Breast epithelium (tissue), 4 donors: ENCODE data around the gene THPO. TPM values are rescaled to one million over a fixed set of nuclear protein-coding genes. Genes with fewer than 3 reads are reported as not detected.

Source experiments
- DNase-seq, 2 donors: peaks; one replicate each; pipeline ENCODE4 v3.0.0-alpha.2; 2019; ENCODE audit warnings: low spot score in 2 of 2
- H3K27ac ChIP-seq, 2 donors: fragments of 200-600 bp; sonication (generic) in 1 of 2; one replicate each; pipeline ENCODE4 v1.5.1; 2016 to 2019; ENCODE audit warnings: mild to moderate bottlenecking in 1 of 2
- H3K27me3 ChIP-seq, 2 donors: fragments of 200-600 bp; sonication (generic) in 1 of 2; one replicate each; pipeline versions ENCODE4 v1.5.1 to v1.6.0; 2017 to 2019; ENCODE audit warnings: control low read depth in 1 of 2, mild to moderate bottlenecking in 1 of 2
- H3K36me3 ChIP-seq: fragments of 200-600 bp; one replicate; pipeline ENCODE4 v1.5.1; 2019
- H3K4me1 ChIP-seq, 2 donors: fragments of 200-600 bp; sonication (generic); one replicate each; pipeline ENCODE4 v1.5.1; 2016 to 2019; ENCODE audit warnings: control low read depth in 1 of 2
- H3K4me3 ChIP-seq, 3 donors: fragments of 200-600 bp; sonication (generic); 1 replicate in 2 of 3; 2 replicates in 1 of 3; pipeline ENCODE4 v1.5.1; 2016 to 2019; ENCODE audit warnings: mild to moderate bottlenecking in 3 of 3, moderate library complexity in 2 of 3
- H3K9me3 ChIP-seq, 2 donors: fragments of 200-600 bp; sonication (generic) in 1 of 2; one replicate each; pipeline ENCODE4 v1.5.1; 2016 to 2019; ENCODE audit warnings: control low read depth in 1 of 2
- POLR2A ChIP-seq: fragments of 450-650 bp; IDR thresholded peaks from one replicate; pipeline ENCODE4 v1.6.1; 2016; ENCODE audit warnings: antibody characterized with exemption, mild to moderate bottlenecking, moderate library complexity
- POLR2AphosphoS5 ChIP-seq, 3 donors: sonication (generic); formaldehyde crosslinking; IDR thresholded peaks; one replicate each; pipeline ENCODE4 v1.6.1; 2017; ENCODE audit warnings: antibody characterized with exemption in 3 of 3
- intact Hi-C: fragments of 100-400 bp; cut with DNase I; formaldehyde crosslinking; loops from one replicate; pipeline ENCODE4 v1.15.1; 2023; ENCODE audit warnings: low total_unique reads
- total RNA-seq, 3 donors: library from RNA; depleted of rRNA; stranded (reverse); fragments of >200 nt; gene quantifications; one replicate each; pipeline ENCODE4 v1.1.0, GENCODE V29; 2016
- TF ChIP-seq, protein P1 (sequence below), 3 donors: fragments of 450-650 bp; IDR thresholded peaks; one replicate each; pipeline ENCODE4 v1.5.1; 2016 to 2017; ENCODE audit warnings: antibody characterized with exemption in 3 of 3, mild to moderate bottlenecking in 3 of 3, moderate library complexity in 3 of 3

THPO gene
- total RNA-seq, 3 donors from 2014 or later = 0.64 to 1.3 (median 0.73) TPM

DNA sequence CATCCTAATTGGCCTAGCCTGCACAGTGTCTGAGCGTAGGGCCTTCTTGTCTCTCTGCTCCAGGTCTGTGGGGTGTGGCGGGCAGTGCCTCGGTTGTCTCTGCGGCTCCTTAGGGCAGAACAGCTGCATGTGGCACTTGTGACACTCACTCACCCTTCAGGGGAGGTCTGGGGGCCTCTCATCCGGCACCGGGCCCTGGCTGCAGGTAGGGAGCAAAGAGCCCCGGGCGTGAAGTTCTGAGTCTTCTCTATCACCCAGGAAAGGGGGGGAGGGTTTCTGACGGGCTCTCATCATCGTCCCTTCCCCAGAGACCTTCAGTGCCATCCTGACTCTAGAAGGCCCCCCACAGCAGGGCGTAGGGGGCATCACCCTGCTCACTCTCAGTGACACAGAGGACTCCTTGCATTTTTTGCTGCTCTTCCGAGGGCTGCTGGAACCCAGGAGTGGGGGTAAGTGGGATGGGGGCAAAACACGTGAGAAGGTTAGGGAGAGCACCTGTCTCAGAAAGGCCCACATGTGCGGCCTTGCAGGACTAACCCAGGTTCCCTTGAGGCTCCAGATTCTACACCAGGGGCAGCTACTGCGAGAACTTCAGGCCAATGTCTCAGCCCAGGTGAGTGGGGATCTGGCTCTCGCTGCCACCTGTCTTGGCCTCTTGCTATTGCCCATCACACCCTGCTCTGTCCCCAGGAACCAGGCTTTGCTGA is 4.5 kb upstream of the THPO start:
- Histone ChIP-seq H3K4me3 (no peak overlapping the region), H3K36me3 (no peaks in the 10 kb centered on the region), H3K27me3 (no peaks in the 10 kb centered on the region), H3K4me1 (no peaks in the 10 kb centered on the region), H3K9me3 (no peaks in the 10 kb centered on the region), H3K27ac (no peak overlapping the region)
- TF ChIP-seq POLR2AphosphoS5 (IDR thresholded peaks at IDR 0.05) = no peak
- TF ChIP-seq, protein P1, sequence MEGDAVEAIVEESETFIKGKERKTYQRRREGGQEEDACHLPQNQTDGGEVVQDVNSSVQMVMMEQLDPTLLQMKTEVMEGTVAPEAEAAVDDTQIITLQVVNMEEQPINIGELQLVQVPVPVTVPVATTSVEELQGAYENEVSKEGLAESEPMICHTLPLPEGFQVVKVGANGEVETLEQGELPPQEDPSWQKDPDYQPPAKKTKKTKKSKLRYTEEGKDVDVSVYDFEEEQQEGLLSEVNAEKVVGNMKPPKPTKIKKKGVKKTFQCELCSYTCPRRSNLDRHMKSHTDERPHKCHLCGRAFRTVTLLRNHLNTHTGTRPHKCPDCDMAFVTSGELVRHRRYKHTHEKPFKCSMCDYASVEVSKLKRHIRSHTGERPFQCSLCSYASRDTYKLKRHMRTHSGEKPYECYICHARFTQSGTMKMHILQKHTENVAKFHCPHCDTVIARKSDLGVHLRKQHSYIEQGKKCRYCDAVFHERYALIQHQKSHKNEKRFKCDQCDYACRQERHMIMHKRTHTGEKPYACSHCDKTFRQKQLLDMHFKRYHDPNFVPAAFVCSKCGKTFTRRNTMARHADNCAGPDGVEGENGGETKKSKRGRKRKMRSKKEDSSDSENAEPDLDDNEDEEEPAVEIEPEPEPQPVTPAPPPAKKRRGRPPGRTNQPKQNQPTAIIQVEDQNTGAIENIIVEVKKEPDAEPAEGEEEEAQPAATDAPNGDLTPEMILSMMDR (IDR thresholded peaks at IDR 0.05) = no peak
- DNase-seq = no peak
- intact Hi-C loops = no loop called here

DNA sequence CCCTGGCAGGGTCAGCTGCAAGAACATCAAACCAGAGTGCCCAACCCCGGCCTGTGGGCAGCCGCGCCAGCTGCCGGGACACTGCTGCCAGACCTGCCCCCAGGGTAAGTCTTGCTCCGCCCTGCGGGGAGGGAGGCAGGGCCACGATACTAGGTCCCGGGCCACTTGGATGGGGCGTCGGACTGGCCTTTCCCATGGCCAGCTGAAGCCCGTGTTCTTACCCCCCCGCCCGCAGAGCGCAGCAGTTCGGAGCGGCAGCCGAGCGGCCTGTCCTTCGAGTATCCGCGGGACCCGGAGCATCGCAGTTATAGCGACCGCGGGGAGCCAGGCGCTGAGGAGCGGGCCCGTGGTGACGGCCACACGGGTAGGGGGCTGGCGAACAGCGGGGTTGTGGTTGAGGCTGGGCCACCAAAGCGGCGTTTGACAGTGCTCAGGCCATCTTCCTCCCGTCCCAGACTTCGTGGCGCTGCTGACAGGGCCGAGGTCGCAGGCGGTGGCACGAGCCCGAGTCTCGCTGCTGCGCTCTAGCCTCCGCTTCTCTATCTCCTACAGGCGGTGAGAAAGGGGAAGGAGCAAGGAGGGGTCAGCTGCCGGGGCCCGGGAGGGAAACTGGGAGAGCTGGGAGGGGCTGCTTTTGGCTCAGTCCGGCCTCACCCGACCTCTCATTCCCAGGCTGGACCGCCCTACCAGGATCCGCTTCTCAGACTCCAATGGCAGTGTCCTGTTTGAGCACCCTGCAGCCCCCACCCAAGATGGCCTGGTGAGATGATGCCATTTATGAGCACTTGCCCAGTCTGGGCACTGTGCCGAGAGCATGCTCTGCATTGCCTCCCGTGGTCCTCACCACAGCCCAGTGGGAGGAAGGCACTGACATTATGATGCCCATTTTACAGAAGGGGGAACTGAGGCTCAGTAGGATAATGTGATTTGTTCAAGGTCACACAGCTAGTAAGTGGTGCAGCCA is 3.5 kb upstream of the THPO start:
- Histone ChIP-seq H3K36me3 (no peaks in the 10 kb centered on the region), H3K4me3 (peak overlapping the region; percentile 47 to 81 (median 57)), H3K9me3 (no peaks in the 10 kb centered on the region), H3K4me1 (no peaks in the 10 kb centered on the region), H3K27ac (peak overlapping the region; percentile 13 to 89), H3K27me3 (no peaks in the 10 kb centered on the region)
- intact Hi-C loops = no loop called here
- no peak for DNase-seq
- no peak for TF ChIP-seq POLR2A
- no peak for TF ChIP-seq POLR2AphosphoS5 (IDR thresholded peaks at IDR 0.05)
- TF ChIP-seq, protein P1 (IDR thresholded peaks at IDR 0.05) = no peak

DNA sequence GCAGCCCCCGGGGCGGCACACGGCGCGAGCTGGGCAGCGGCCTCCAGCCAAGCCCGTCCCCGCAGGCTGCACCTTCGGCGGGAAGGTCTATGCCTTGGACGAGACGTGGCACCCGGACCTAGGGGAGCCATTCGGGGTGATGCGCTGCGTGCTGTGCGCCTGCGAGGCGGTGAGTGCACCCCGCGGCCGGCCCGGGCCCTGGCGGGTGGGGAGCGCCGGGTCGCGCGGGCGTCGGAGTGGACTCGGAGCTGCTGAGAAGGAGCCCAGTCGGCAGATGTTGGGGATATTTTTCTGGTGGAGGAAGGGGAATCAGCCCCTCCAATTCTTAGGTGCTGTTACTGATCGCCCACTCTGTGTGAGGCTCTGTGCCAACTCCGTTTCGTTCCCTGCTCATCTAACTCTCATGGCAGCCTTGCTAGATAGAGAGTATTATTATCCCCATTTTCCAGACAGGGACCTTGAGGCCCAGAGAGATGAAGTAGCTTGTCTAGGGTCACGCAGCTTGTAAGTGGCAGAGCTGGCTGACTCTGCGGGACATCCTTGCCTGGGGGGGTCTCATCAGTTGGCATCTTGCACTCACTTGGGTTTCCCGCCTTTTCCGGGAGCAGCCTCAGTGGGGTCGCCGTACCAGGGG is 2.7 kb upstream of the THPO start:
- no peaks in the 10 kb centered on the region for H3K9me3 ChIP-seq
- H3K27me3 ChIP-seq = no peaks in the 10 kb centered on the region
- DNase-seq = no peak
- H3K4me3 ChIP-seq = peak overlapping the region; percentile 47 to 81 (median 57)
- no peak for TF ChIP-seq POLR2AphosphoS5 (IDR thresholded peaks at IDR 0.05)
- TF ChIP-seq POLR2A = no peak
- TF ChIP-seq, protein P1 (IDR thresholded peaks at IDR 0.05) = no peak
- H3K27ac ChIP-seq = peak overlapping the region; percentile 25 to 89
- H3K36me3 ChIP-seq = no peaks in the 10 kb centered on the region
- intact Hi-C loops = no loop called here
- H3K4me1 ChIP-seq = no peaks in the 10 kb centered on the region

DNA sequence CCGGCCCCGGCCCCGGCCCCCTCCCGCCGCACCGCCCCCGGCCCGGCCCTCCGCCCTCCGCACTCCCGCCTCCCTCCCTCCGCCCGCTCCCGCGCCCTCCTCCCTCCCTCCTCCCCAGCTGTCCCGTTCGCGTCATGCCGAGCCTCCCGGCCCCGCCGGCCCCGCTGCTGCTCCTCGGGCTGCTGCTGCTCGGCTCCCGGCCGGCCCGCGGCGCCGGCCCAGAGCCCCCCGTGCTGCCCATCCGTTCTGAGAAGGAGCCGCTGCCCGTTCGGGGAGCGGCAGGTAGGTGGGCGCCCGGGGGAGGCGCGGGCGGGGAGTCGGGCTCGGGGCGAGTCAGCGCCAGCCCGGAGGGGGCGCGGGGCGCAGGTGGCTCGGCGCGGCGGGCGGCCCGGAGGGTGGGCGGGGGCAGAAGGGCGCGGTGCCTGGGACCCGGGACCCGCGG is 2.2 kb upstream of the THPO start:
- TF ChIP-seq, protein P1 (IDR thresholded peaks at IDR 0.05) = no peak
- no peak for TF ChIP-seq POLR2AphosphoS5 (IDR thresholded peaks at IDR 0.05)
- no peak for TF ChIP-seq POLR2A
- no peak for DNase-seq
- Histone ChIP-seq H3K9me3 (no peaks in the 10 kb centered on the region), H3K4me1 (no peaks in the 10 kb centered on the region), H3K27me3 (no peaks in the 10 kb centered on the region), H3K36me3 (no peaks in the 10 kb centered on the region), H3K27ac (peak overlapping the region; percentile 25 to 89), H3K4me3 (peak overlapping the region; percentile 47 to 81 (median 57))
- intact Hi-C loops = no loop called here
